HG03565 (cell line): ENCODE measurements around the gene PGM2.
"Not testable (repeated sequence)": the region's sequence is repeated elsewhere in the genome, so short reads cannot be mapped to it uniquely, and the experiment has no call there.

Source experiments
- ATAC-seq: cut with Tn5 transposase; IDR thresholded peaks from one replicate; pipeline ENCODE4 v1.9.1; 2021; ENCODE audit warnings: mild to moderate bottlenecking, moderate library complexity; ENCODE audit not compliant: unreplicated experiment

PGM2 gene

DNA sequence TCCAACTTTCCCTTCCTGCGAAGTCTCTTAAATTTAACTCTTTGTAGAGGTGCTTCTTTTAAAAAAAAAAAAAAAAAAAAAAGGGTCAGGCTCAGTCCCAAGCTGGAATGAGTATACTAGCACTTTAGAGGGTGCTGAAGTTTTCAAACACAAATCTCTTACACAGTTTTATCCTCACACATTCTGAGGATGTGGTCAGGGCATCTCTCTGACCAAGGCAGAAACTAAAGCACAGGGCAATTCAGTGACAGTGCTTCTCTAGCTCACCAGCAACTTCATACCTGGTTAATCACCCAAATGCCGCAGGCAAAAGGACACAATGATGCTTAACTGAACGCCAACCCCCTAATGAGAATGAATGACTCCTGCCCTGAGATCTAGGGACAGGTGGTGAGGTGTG is 9.8 kb upstream of the PGM2 start:
- ATAC-seq = no peak

DNA sequence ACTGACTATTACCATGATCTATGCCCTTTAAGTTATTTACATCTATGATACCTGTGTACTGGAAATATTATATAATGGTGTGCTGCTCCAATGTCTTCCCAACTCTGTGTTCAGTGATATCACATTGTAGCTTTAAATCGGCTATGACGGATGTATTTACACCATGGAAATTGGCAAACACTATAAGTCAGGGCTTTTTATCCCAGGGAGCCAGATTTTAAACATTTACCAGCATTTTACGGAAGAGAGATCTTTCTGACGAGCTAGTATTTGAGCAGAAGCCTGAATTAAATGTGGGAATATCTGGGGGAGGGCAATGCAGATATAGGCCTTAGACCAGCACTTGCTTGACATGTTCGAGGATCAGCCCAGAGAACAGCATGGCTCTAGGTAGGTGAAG is 7.7 kb upstream of the PGM2 start:
- no peak for ATAC-seq

DNA sequence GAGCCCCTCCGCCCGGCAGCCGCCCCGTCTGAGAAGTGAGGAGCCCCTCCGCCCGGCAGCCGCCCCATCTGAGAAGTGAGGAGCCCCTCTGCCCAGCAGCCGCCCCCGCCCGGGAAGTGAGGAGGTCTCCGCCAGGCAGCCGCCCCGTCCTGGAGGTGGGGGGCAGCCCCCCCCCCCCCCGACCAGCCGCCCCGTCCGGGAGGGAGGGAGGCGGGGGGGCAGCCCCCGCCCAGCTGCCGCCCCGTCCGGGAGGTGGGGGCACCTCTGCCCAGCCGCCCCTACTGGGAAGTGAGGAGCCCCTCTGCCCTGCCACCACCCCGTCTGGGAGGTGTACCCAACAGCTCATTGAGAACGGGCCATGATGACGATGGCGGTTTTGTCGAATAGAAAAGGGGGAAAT is 6.0 kb upstream of the PGM2 start:
- not testable (repeated sequence) for ATAC-seq

DNA sequence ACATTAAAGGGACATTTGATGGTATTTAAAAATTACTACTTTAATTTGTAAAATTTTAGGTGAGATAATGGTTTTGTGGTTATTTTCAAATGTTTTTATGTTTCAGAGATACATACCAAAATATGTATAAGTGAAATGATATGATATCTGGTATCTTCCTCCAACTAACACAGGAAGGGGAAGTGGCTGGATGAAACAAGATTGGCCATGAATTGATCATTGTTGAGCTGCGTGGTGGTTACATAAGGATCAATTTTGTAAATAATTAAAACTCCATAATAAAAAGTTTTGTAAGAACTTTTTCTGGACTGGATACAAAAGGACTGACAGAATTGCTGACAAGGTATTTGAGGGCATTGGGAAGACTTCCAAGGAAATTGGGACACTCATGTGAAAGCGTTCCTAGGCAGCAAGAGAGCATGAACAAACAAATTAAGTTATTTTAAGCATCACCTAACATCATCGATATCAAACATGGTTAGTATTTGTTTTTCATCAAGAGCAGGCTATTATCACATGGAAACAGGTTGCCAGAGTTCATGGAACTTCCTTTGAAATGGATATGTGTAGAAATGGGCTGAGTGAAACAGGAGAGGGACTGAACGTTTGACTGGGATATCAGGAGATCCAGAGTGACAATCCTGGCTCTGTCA is 4.4 kb upstream of the PGM2 start:
- ATAC-seq = no peak

DNA sequence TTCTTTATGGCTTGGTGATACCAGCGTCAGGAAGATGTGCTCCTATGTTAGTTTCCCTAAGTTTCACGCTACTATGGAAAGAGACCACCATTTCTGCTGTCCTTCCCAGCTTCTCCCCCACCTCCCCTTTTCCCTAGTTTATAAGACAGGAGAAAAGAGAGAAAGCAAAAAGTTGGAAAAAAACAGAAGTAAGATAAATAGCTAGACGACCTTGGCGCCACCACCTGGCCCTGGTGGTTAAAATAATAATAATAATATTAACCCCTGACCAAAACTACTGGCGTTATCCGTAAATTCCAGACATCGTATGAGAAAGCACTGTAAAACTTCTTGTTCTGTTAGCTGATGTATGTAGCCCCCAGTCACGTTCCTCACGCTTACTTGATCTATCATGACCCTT is 985 bp upstream of the PGM2 start:
- ATAC-seq = not testable (repeated sequence)

DNA sequence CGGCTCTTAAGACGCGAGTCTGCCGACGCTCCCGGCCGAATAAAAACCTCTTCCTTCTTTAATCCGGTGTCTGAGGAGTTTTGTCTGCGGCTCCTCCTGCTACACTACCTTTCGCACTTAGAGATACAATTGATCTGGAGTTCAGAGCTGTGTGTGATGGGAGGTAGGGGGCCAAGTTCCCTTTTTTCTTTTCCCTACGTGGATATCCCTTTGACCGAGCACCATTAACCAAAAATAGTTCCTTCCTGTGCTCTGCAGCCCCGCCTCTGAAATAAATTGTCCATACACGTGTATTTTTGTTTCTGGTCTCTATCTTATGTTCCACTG is 555 bp upstream of the PGM2 start:
- ATAC-seq = peak; percentile 3

DNA sequence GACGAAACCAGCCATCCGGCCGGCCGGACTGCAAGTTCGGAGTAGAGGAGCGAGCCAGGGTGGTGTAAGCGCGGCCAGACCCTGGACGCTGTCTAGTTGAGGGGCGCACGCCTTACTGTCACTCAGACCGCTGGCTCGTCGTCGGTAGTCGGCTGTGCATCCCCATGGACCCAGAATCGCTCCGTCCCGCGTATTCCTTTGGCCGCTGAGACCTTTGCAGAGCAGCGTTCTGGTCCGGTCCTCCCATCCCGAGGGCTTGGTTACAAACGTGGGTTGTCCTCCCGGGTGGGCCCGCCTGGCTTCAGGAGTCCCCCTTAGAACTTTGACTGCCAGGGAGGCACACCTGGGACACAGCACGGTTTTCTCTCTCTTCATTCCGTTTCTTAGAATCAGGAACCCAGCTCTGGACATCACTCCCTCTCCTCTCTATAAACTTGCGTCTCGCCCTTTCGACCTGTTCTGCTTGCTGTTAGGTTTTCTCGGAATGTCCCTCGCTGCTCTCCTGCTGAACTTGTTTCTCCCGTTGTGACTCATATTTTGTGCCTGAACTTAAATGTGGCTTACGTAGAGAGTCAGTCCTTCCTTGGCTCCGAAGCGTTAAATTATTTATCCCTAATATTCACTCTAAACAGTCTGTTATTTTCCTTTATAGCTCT is 672 bp downstream of the PGM2 start:
- peak; percentile 11 for ATAC-seq

DNA sequence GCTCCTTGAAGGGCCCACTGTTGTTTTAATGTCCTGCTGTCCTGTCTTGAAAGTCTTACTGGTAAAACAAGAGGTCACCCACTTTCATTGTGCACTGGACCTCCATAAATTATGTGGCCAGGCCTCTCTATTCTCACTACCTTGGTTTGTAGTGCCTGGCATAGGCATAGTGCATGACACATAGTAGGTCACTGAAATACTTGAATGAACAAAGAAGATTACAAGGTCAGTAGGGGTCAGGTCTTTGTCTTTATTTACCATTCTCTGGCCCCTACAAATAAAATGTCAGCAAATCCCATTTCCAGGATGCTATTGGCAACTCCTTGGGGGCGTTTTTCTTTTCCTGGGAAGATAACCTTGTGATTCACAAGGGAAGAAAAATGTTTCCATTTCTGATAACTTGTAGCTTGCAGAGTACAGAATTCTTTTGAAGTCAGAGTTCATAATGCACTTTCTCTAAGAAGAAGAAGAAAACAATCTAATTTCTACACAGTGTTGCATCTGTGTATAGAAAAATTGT is 1.4 kb downstream of the PGM2 start:
- ATAC-seq = no peak

DNA sequence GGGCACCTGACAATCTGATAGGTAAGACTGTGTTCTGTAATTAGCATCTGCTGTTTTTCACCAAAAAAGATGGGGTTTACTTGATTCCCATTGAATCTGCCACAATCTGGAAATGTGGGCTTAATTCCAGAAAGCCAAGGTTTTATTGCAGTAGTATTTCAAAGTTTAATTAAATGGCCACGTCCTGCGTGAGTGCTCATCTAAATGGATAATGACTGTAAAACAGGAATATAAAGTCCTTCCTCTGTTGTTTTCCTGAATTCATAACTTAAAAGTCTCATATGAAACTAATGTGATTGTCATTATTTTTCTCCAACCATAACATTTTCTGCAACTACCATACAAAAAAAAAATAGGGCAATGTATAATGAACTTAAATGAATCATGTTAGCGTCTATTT is 2.4 kb downstream of the PGM2 start:
- no peak for ATAC-seq

DNA sequence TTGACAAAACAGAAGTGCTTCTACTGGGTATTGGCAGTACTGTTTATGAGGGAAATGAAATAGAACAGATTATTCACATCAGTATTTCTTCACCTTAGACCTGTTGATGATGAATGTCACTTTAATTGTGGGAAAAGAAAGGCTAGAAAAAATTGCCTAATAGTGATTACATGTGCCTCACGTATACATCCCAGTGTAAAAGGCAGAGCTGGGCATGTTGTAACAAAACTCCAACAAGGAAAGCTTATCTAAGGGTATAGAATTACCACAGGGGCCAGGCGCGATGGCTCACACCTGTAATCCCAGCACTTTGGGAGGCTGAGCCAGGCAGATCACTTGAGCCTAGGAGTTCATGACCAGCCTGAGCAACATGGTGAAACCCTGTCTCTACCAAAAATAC is 4.2 kb downstream of the PGM2 start:
- ATAC-seq = no peak

DNA sequence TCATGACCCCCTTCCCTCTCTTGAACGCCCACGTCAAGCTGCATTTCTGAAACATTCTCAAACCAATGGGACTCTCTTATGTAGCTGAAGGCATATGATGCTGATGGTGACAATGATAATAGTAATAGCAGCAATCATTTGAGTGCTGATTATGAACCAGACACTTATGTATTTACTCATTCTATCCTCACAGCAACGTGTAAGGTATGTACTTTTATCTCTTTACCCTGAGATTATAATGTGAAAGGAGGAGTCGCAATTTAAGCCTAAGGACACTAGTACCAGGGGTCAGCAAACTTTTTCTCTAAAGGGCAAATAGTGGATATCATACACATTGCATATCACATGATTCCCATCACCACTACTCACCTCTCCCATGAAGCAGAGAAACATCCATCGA is 8.5 kb downstream of the PGM2 start:
- no peak for ATAC-seq

DNA sequence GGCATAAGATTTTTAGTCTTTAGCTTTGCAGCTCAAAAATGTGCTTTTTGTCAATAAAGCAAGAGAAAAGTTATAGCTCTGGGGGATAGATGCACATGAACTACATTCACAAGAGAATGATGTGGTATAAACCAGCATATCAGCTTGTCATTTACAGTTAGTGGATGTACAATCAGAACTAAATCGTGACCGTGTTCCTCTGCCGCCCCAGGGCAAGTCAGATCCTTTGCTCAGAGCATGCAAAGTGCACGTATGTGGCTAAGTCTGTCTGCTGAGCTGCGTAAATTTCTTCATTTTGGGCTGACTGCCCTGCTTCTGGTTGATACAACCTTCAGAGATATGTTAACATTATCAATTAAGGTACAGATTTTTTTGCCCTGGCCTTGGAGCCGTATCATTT is 9.3 kb downstream of the PGM2 start:
- ATAC-seq = no peak

DNA sequence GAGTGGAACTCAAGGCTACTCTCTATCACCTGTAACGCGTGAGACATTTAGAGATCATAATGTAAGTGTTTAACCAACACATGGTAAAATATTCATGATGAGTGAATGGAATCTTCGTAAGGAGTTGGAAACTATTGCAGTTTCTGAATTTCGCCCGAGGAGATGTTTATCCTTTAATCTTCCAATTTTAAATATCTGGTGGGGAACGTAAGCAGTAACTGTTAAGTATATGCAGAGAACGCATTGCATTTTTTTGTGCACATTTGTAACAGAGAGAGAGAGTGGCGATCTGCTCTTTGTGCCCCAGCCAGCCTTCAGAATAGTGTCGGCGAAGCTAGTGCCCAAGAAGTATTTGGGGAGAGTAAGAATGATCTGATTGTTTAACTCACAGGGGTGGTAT is 9.8 kb downstream of the PGM2 start:
- ATAC-seq = no peak

DNA sequence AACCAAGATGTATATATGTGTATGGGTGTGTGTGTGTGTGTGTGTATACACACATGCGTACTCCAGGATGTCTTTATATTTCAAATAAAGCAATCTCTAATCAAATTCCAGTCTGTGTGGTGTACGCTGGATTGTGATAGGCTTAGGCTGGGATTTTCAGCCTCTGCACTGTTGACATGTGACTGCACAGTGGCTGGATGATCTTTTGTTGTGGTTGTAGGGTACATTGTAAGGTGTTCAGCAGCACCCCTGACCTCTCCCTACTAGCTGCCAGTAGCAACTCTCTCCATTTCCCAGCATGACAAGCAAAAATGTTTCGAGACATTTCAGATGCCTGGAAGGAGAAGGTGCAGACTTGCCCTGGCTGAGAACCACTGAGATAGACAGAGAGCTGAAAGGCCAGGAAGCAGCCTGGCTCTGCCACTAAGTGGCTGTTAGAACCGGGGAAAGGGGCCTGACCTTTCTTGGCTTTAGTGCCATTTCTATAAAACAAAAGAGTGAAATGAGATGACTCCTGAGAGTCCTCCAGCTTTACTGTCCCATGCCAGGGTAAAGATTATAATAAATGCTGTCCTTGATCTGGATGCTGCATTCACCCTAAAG is 10.5 kb downstream of the PGM2 start:
- ATAC-seq = no peak

DNA sequence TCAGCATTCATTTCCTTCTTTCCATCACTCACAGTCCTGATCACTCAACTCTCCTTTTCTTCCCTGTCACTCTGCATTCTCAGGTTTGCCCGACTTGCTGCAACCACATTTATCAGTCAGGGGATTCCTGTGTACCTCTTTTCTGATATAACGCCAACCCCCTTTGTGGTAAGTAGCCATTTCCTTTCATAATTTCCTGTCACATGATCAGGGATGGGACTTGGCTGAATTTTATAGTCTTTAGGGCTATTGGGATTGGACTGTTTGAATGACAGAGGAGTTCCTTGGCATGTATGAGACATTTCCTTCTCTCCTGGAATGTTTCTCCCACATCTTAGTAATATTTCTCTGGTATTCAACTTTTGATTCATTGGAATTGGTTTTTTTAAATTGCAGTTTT is 11.0 kb downstream of the PGM2 start:
- ATAC-seq = no peak

DNA sequence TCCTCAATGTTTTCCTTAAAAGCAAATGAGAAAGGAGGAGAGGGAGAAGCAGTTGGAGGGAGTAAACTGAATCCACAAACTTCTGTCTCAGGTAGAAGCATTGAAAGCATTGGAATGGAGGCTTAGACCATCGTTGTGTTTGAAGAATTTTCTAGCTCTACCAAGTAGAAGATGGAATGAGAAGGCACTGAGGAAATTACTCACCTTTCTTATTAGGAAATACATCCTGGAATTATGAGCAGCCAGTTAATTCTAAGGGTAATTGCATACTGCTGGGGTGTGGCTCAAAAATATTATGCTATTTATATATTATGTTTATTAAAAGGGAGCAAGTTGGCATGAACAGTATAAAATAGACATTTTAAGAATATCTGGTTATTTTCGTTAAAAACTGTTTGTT is 12.9 kb downstream of the PGM2 start:
- no peak for ATAC-seq

DNA sequence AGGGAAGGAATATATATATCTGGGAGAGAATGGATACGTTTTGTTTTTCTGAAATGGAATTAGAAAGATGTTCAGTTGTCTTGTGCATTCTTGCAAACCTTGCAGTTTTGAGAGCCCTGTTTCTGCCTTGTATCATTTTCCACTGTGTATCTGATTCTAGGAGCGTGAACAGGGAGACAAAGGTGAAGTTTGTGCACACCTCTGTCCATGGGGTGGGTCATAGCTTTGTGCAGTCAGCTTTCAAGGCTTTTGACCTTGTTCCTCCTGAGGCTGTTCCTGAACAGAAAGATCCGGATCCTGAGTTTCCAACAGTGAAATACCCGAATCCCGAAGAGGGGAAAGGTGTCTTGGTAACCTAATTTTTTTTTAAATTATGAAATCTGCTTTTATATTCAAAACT is 17.7 kb downstream of the PGM2 start:
- no peak for ATAC-seq

DNA sequence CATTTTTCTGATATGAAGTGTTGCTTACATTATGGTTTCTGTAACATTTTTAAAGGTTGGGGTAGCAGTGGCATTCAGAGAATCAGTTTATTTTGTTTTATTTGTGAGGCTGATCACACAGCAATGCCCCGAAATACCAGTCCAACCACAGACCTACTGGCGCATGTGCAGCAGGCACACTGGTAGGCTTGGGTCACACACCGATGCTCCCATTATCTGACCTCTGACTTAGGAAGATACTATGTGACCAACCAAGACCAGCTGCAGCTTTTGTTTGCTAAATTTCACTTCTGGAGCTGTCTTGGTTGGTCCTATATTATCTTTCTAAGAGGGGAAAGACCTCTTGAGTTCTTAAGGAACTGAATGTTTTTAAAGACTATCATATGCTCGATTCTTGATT is 18.7 kb downstream of the PGM2 start:
- ATAC-seq = no peak

DNA sequence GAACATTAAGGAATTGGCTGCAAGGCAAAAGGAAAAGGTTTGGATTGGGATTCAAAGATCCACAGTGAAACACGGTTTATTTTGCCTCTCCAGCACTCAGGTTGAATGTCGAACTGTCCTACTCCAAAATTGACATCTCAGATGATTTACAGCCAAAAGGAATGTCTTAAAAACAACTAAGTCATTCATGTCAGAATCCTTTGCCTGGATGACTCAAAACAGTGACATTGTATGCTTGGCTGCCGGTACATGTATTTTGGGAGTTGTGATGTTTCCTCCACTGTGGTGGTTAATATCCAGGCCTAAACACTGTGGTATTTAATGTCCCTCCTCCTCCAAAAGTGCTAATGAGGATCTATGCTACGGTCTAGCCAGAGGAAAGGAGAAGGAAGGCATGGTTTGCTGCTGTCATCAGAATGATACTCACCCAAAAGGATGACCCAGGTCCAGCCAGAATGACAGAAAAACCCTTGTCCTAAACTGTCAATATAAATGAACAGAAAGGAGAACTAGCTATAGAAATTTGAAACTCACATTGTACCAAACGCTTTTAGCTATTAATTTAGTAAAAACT is 20.9 kb downstream of the PGM2 start:
- no peak for ATAC-seq

DNA sequence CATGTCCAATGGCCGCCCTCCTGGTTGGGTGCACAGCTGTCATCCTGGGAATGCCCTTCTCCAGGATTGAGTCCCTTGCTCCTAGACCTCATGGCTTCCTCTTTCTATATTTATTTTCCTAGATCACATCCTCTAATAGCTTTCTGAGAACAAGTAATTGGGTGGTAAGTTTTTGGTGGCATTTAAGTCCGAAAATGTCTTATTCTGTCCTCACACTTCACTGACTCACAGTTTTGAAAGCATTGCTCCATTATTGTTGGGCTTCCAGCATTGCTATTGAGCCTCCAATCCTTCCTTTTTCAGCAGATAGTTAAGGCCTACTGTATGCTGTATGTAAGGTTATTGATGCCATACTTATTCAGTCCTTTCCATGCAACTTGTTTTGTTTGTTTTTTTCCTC is 25.9 kb downstream of the PGM2 start:
- no peak for ATAC-seq

DNA sequence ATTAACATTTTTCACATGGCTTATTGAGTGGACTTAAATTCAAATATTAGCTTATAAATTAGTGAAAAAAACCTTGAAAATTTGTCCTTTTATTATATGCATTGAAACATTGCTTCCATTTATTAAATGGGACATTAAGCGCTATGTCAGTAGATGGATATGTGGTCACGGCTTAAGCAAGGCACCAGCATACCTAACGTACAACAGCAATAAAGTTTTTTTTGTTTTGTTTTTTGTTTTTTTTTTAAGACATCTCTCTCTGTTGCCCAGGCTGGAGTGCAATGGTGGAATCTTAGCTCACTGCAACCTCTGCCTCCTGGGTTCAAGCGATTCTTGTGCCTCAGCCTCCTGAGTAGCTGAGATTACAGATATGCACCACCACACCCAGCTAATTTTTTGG is 31.6 kb downstream of the PGM2 start:
- no peak for ATAC-seq

DNA sequence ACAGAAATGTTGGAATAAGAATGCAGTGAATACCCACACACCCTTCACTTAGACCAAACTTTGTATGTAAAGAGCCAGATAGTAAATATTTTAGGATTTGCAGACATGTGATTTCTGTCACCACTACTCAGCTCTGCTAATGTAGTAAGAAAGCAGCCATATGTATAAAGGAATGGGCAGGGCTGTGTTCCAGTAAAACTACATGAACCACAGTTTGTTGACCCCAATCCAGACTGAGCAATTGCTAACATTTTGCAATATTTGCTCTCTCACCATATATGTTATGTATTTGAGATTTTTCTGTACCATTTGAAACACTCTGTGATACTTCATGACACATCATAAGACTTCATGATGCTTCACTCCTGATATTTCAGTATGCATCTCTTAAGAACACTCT is 32.4 kb downstream of the PGM2 start:
- ATAC-seq = no peak
